HG03097 (cell line): ENCODE measurements around the gene FLYWCH2.
"Not testable (repeated sequence)": the region's sequence is repeated elsewhere in the genome, so short reads cannot be mapped to it uniquely, and the experiment has no call there.

ENCODE experiments used
- ATAC-seq: cut with Tn5 transposase; IDR thresholded peaks from one replicate; pipeline ENCODE4 v1.9.1; 2021; ENCODE audit not compliant: unreplicated experiment, low FRiP score

FLYWCH2 gene

DNA sequence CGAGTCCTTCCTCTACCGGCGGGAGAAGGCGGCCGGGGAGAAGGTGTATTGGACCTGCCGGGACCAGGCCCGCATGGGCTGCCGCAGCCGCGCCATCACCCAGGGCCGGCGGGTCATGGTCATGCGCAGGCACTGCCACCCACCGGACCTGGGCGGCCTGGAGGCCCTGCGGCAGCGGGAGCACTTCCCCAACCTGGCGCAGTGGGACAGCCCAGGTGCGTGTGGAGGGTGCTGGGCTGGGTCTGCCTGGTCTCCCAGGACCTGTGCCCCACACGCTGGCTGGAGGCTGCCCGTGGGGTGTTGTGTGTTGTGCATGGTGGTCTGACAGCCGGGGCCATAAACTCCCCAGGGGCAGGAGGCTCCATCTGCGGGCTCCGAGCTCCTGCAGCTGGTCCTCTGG, 54.2 kb downstream of the FLYWCH2 start:
- ATAC-seq: no peak

DNA sequence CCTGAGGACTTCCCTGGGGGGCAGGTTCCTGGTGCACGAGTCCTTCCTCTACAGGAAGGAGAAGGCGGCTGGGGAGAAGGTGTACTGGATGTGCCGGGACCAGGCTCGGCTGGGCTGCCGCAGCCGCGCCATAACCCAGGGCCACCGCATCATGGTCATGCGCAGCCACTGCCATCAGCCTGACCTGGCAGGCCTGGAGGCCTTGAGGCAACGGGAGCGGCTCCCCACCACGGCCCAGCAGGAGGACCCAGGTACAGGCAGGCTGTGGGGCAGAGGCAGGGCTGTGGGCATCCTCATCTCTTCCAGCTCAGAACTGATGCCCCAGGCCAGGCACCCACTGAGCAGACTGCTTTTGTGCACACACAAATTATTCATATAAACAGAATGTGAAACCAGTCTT, 55.2 kb downstream of the FLYWCH2 start:
- no peak for ATAC-seq

GRCh38 chr16:2939968-2940367, 57.0 kb downstream of the FLYWCH2 start:
- ATAC-seq: no peak

- ATAC-seq: no peak
These were observed 59.0 kb downstream of the FLYWCH2 start for GRCh38 chr16:2942045-2942444.

DNA sequence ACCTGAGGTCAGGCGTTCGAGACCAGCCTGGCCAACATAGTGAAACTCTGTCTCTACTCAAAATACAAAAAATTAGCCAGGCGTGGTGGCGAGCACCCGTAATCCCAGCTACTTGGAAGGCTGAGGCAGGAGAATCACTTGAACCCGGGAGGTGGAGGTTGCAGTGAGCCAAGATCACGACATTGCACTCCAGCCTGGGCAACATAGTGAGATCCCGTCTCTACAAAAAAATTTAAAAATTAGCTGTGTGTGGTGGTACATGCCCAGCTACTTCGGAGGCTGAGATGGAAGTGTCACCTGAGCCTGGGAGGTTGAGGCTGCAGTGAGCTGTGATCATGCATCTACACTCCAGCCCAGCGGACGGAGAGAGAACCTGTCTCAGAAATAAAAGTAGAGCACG, 60.7 kb downstream of the FLYWCH2 start:
- not testable (repeated sequence) for ATAC-seq

DNA sequence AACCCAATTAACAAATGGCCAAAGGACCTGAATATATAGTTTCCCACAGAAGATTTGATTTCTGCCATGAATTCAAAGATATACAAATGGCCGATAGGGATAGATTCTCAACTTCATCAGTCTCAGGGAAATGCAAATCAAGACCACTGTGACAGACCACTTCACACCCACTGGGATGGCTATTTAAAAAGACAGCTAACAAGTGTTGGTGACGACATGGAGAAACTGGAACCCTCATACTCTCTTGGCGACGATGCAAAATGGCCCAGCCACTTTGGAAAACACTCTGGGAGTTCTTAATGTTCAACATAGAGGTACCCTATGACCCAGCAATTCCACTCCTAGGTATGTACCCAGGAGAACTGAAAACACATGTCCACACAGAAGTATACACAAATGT, 63.6 kb downstream of the FLYWCH2 start:
- no peak for ATAC-seq
